ENCODE results near the gene TERT.

The TERT gene

GRCh38 chr5:1215320-1216096 lies 79.4 kb downstream of the TERT start:
- no peak for DNase-seq

- no peak for DNase-seq
Measured at GRCh38 chr5:1214936-1215220, 80.0 kb downstream of the TERT start.

GRCh38 chr5:1214163-1214935 lies 80.5 kb downstream of the TERT start:
- DNase-seq = no peak

- DNase-seq = no peak
Measured at GRCh38 chr5:1213508-1214162, 81.2 kb downstream of the TERT start.

GRCh38 chr5:1212881-1213280 lies 82.0 kb downstream of the TERT start:
- no peak for DNase-seq

GRCh38 chr5:1212271-1212670 lies 82.6 kb downstream of the TERT start:
- no peak for DNase-seq

GRCh38 chr5:1211701-1212100 lies 83.2 kb downstream of the TERT start:
- no peak for DNase-seq

- DNase-seq = no peak
Measured at GRCh38 chr5:1210832-1211251, 84.0 kb downstream of the TERT start.

GRCh38 chr5:1209896-1210776 lies 84.7 kb downstream of the TERT start:
- no peak for DNase-seq

- no peak for DNase-seq
Measured at GRCh38 chr5:1209489-1209852, 85.4 kb downstream of the TERT start.

- DNase-seq = no peak
Measured at GRCh38 chr5:1208743-1209488, 86.0 kb downstream of the TERT start.

- DNase-seq = no peak
Measured at GRCh38 chr5:1208221-1208742, 86.6 kb downstream of the TERT start.

- DNase-seq = no peak
Measured at GRCh38 chr5:1207555-1207954, 87.3 kb downstream of the TERT start.

GRCh38 chr5:1206521-1207412 lies 88.1 kb downstream of the TERT start:
- no peak for DNase-seq

GRCh38 chr5:1205255-1206180 lies 89.3 kb downstream of the TERT start:
- DNase-seq = no peak

- DNase-seq = no peak
Measured at GRCh38 chr5:1204693-1205242, 90.1 kb downstream of the TERT start.

- DNase-seq = no peak
Measured at GRCh38 chr5:1203968-1204692, 90.7 kb downstream of the TERT start.

- DNase-seq = no peak
Measured at GRCh38 chr5:1203311-1203967, 91.4 kb downstream of the TERT start.
